ENCODE results near the gene AKAIN1.

Gene AKAIN1

DNA sequence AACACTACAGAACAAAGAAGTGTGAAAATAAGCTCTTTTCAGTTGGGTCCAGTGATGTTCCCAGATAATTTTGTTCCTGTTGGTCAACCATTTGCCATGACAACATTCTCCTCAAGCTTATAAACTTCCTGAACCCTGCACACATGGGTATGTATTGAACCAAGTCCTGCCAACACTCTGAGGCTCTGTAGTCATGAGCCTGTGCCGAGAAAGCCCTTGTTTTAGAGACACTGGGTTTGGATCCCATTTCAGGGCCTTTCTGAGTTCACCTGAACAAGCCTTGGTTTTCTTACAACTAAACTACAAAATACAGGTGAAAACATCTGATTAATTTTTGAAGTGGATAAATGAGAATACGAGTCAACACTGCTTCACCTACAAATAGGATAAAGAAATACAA lies 38.5 kb downstream of the AKAIN1 start (continued):
- TF ChIP-seq, protein P1, sequence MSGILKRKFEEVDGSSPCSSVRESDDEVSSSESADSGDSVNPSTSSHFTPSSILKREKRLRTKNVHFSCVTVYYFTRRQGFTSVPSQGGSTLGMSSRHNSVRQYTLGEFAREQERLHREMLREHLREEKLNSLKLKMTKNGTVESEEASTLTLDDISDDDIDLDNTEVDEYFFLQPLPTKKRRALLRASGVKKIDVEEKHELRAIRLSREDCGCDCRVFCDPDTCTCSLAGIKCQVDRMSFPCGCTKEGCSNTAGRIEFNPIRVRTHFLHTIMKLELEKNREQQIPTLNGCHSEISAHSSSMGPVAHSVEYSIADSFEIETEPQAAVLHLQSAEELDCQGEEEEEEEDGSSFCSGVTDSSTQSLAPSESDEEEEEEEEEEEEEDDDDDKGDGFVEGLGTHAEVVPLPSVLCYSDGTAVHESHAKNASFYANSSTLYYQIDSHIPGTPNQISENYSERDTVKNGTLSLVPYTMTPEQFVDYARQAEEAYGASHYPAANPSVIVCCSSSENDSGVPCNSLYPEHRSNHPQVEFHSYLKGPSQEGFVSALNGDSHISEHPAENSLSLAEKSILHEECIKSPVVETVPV (CRISPR knock-in tag; IDR thresholded peaks at IDR 0.05) = no peak
- TF ChIP-seq OSR1 (CRISPR knock-in tag; IDR thresholded peaks at IDR 0.05) = no peak

DNA sequence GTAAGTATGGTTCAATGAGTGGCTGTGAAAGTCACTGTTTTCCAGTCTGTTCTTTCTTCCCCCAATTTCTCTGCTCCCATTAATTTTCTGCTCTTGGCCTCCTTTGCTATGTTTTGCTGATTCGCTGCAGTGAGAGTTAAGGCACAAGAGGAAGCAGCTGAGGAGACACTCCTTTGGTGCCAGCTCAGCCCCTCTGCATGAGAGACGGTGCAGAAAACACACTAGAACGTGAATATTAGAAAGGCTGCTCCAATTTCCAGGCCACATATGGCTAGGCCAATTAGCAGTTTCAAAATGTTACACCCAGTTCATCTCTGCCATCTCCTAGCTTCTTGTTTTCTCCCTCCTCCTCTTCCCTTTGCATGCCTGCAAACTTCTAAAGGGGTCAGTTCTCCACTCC lies 38.9 kb downstream of the AKAIN1 start:
- TF ChIP-seq PPARA (CRISPR knock-in tag; IDR thresholded peaks at IDR 0.05; ENCODE audit: borderline replicate concordance) (no peak), ISL1 (CRISPR knock-in tag; IDR thresholded peaks at IDR 0.05) (no peak)
- no peak for ATAC-seq

DNA sequence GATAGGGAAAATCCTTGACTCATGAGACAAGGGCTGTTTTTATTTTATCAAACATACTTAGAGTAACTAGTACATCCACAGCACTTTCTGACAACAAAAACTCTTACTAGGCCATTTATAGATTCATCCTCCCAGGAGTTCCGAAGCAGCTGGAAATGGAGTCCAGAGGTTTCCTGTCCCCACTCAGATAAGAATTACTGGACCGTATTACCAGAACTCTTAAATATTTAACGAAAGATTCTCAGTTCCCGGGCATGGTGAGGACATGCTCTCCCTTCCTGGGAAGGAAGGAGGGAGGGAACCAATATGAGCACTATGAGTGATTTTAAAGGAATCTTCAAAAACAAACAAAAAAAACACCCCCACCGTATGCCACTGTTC lies 41.2 kb downstream of the AKAIN1 start:
- TF ChIP-seq GLIS3 (CRISPR knock-in tag; IDR thresholded peaks at IDR 0.05) (no peak), ZNF565 (CRISPR knock-in tag; conservative IDR thresholded peaks at IDR 0.05; ENCODE audit: low read depth) (no peak), OSR1 (CRISPR knock-in tag; IDR thresholded peaks at IDR 0.05) (no peak), TOX (CRISPR knock-in tag; IDR thresholded peaks at IDR 0.05; ENCODE audit: borderline replicate concordance) (no peak), PPARA (CRISPR knock-in tag; IDR thresholded peaks at IDR 0.05; ENCODE audit: borderline replicate concordance) (no peak), ZC3H10 (CRISPR knock-in tag; IDR thresholded peaks at IDR 0.05) (no peak)
- TF ChIP-seq, protein P2, sequence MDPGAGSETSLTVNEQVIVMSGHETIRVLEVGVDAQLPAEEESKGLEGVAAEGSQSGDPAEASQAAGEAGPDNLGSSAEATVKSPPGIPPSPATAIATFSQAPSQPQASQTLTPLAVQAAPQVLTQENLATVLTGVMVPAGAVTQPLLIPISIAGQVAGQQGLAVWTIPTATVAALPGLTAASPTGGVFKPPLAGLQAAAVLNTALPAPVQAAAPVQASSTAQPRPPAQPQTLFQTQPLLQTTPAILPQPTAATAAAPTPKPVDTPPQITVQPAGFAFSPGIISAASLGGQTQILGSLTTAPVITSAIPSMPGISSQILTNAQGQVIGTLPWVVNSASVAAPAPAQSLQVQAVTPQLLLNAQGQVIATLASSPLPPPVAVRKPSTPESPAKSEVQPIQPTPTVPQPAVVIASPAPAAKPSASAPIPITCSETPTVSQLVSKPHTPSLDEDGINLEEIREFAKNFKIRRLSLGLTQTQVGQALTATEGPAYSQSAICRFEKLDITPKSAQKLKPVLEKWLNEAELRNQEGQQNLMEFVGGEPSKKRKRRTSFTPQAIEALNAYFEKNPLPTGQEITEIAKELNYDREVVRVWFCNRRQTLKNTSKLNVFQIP (CRISPR knock-in tag; IDR thresholded peaks at IDR 0.05; ENCODE audit: borderline replicate concordance, low read depth) = no peak
- TF ChIP-seq, protein P3, sequence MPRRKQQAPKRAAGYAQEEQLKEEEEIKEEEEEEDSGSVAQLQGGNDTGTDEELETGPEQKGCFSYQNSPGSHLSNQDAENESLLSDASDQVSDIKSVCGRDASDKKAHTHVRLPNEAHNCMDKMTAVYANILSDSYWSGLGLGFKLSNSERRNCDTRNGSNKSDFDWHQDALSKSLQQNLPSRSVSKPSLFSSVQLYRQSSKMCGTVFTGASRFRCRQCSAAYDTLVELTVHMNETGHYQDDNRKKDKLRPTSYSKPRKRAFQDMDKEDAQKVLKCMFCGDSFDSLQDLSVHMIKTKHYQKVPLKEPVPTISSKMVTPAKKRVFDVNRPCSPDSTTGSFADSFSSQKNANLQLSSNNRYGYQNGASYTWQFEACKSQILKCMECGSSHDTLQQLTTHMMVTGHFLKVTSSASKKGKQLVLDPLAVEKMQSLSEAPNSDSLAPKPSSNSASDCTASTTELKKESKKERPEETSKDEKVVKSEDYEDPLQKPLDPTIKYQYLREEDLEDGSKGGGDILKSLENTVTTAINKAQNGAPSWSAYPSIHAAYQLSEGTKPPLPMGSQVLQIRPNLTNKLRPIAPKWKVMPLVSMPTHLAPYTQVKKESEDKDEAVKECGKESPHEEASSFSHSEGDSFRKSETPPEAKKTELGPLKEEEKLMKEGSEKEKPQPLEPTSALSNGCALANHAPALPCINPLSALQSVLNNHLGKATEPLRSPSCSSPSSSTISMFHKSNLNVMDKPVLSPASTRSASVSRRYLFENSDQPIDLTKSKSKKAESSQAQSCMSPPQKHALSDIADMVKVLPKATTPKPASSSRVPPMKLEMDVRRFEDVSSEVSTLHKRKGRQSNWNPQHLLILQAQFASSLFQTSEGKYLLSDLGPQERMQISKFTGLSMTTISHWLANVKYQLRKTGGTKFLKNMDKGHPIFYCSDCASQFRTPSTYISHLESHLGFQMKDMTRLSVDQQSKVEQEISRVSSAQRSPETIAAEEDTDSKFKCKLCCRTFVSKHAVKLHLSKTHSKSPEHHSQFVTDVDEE (CRISPR knock-in tag; IDR thresholded peaks at IDR 0.05) = no peak
- TF ChIP-seq, protein P1 (CRISPR knock-in tag; IDR thresholded peaks at IDR 0.05) = no peak
- ATAC-seq = no peak

DNA sequence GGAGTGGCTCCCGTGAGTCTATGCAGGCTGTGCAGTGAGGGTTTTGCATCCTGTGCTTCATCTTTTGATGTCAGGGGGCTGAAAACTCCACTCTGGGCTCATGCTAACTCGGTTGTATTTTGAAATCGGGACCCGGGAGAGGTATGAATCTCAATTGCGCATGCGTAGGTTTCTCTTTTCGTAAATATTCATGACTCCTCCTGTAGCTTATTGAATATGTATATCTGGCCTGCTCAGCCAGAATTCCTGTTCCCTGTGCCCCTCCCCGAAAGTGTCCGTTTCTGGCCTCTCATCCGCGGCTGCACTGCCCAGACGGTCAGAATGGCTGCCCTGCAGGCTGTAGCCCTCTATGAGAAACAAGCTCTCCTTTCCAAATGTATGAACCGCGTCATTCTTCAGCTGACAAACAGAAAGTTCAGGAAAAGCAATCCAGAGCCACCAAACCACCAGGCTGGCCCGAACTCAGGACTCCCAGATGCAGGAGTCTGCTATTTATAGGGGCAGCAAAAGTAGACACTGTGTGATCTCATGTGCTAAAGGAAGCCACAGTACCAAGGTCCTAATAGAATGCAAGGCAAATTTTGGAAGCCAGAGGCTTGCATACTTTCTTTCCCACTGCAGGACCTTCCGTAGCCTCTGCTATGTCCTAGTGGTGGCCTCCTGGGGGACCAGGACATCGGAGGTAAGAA lies 41.7 kb downstream of the AKAIN1 start:
- TF ChIP-seq ZFP30 (CRISPR knock-in tag; IDR thresholded peaks at IDR 0.05) (no peak), PPARA (CRISPR knock-in tag; IDR thresholded peaks at IDR 0.05; ENCODE audit: borderline replicate concordance) (no peak), ZNF565 (CRISPR knock-in tag; conservative IDR thresholded peaks at IDR 0.05; ENCODE audit: low read depth) (no peak), TOX (CRISPR knock-in tag; IDR thresholded peaks at IDR 0.05; ENCODE audit: borderline replicate concordance) (no peak)
- TF ChIP-seq, protein P3 (CRISPR knock-in tag; IDR thresholded peaks at IDR 0.05) = no peak
- TF ChIP-seq, protein P4, sequence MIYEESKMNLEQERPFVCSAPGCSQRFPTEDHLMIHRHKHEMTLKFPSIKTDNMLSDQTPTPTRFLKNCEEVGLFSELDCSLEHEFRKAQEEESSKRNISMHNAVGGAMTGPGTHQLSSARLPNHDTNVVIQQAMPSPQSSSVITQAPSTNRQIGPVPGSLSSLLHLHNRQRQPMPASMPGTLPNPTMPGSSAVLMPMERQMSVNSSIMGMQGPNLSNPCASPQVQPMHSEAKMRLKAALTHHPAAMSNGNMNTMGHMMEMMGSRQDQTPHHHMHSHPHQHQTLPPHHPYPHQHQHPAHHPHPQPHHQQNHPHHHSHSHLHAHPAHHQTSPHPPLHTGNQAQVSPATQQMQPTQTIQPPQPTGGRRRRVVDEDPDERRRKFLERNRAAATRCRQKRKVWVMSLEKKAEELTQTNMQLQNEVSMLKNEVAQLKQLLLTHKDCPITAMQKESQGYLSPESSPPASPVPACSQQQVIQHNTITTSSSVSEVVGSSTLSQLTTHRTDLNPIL (CRISPR knock-in tag; IDR thresholded peaks at IDR 0.05; ENCODE audit: low read depth) = no peak
- TF ChIP-seq, protein P1 (CRISPR knock-in tag; IDR thresholded peaks at IDR 0.05) = no peak
- no peak for ATAC-seq

Measured in SK-N-SH treated with all-trans-retinoic acid at 6 μM for 48 hours (cell line).